HG02840 (cell line): ENCODE measurements around the gene ZC3H4.

Experiments
- ATAC-seq: cut with Tn5 transposase; IDR thresholded peaks from one replicate; pipeline ENCODE4 v1.9.1; 2021; ENCODE audit warnings: mild to moderate bottlenecking, moderate library complexity, moderate number of reproducible peaks; ENCODE audit not compliant: unreplicated experiment, low FRiP score

Gene ZC3H4

GRCh38 chr19:47024502-47024901 lies 89.1 kb downstream of the ZC3H4 start:
- ATAC-seq: no peak

GRCh38 chr19:47023448-47023794 lies 90.2 kb downstream of the ZC3H4 start:
- ATAC-seq: no peak

GRCh38 chr19:47022541-47023447 lies 90.8 kb downstream of the ZC3H4 start:
- ATAC-seq: no peak

GRCh38 chr19:47022140-47022536 lies 91.4 kb downstream of the ZC3H4 start:
- ATAC-seq: no peak

- no peak for ATAC-seq
Measured at GRCh38 chr19:47021536-47022139, 91.9 kb downstream of the ZC3H4 start.

- no peak for ATAC-seq
Measured at GRCh38 chr19:47020992-47021496, 92.5 kb downstream of the ZC3H4 start.

- no peak for ATAC-seq
Measured at GRCh38 chr19:47020132-47020805, 93.3 kb downstream of the ZC3H4 start.

GRCh38 chr19:47019431-47020041 lies 94.0 kb downstream of the ZC3H4 start, which contains the start of gene NPAS1:
NPAS1 (plus strand) TSS chr19:47019837; CDS start chr19:47021048, 1,211 bp downstream.
- ATAC-seq: no peak

- ATAC-seq: no peak
Measured at GRCh38 chr19:47018923-47019322, 94.7 kb downstream of the ZC3H4 start.
